NCI-H1417 treated with DMSO at 0.1 percent for 48 hours (cell line): ENCODE results near the gene INSR.
"Not testable (repeated sequence)": the region's sequence is repeated elsewhere in the genome, so short reads cannot be mapped to it uniquely, and the experiment has no call there.

Experiments used
- DNase-seq: peaks from one replicate; lab custom pipeline; 2025; lab: John Stamatoyannopoulos, UW

INSR gene

DNA sequence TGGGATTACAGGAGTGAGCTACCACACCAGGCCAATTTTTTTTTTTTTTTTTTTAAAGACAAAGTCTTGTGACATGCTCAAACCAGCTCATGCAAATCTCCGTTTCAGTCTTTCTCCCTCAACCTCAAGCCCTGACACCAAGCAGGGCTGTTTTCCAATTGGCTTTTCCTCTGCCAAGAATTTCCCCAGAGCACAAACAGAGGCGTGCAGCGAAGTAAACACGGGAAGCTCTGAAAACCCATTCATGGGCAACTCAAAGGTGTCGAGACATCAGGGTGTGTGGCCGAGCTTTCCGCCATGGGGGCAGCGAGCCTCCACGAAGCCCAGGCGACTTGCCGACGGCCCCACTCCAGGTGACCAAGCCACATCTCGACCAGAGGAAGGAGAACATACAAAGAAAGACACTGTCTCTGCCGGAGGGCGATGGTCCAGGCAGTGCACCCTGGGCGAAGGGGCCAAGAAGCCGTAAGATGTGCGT lies 70.0 kb downstream of the INSR start:
- DNase-seq, result no peak

DNA sequence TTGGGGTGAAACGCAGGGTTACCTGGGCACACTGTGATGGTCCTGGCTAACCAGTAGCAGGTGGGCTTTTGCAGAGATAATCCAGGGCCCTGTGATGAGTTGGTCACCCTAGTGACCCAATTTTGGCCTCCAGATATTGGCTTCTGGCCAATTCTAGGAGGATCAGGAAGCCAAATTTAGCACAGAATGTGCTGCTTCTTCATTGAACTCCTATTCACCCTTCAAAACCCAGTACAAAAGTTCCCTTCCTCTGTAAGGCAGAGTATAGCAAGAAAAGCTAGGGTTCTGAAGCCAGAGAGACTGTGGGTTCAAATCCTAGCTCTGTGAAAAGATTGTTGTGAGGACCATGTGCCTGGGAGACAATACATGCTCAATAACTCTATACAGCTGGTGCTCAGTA lies 70.8 kb downstream of the INSR start:
- DNase-seq, result no peak

DNA sequence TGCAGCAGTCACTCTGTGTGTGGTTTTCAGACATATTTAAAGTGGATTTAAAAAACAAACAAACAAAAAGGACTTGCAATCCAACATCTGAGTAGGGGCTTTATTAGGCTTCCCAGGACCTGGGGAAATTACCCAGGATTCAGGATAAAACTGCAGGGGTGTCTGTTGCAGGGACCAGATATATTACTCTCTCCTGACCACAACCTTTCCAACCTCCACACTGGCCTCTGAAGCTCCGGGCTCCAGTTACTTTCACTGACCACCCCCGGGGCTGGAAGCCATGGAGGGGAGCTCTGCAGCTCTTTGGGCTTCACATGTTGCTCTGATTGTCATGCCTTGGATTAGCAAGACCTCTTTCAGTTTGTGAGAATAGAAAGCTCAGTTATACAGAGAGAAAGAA lies 75.2 kb downstream of the INSR start:
- no peak for DNase-seq

DNA sequence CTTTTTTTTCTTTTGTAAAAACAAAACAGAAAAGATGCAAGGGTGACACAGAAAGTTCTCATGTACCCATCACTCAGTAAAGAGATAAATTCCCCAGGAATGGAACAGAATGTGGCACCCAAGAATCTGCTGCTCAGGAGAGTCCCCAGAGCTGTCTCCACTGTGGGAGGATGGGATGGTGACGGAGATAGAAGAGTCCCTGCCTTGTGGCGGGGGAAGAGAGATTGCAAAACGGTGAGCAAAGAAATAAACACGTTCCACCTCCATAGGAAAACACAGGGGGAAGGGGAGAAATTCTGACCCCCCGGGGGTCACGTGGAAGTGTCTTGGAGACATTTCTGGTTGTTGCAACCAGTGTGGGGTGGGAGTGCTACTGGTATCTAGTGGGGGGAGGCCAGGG lies 76.4 kb downstream of the INSR start:
- DNase-seq, result no peak

DNA sequence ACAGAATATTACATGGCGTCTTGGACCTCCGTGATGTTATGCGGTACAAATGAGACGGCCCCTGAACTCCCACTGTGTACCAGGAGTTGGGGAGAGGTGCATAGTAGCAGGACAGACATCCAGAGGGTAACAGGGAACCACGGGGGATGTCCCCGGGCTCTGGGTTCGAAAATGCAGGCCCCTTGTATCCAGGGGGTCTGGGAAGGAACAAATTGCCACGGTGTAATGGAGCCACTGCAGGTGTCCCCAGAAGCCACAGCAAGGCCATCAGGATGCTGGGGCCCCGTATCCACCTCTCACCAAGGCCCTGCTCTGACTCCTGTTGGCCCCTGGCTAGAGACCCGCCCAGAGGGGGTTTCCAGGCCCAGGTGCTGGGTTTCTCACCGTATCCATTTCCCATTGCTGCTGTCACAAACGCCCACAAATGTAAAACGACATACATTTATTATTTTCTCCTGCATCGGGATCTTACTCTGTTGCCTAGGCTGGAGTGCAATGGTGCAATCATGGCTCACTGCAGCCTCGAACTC lies 77.8 kb downstream of the INSR start:
- DNase-seq, result no peak

DNA sequence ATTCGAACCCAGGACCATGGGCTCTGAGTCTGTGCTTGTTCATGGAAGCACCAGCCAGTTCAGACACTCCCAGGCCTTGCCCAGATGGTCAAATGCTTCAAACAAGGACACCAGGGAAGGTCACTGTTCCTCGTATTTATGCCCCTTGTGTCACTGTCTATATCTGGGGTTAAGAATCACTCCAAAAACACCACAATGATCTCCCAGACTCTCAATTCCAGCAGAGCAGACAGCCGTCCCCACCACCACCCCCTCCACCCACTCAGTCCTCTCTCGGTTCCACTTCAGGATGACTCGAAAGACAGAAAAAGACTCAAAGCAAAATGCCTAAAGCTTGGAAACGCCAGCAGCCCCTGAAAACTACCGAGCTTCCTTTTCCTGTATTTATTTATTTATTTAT lies 79.0 kb downstream of the INSR start:
- DNase-seq, result no peak

DNA sequence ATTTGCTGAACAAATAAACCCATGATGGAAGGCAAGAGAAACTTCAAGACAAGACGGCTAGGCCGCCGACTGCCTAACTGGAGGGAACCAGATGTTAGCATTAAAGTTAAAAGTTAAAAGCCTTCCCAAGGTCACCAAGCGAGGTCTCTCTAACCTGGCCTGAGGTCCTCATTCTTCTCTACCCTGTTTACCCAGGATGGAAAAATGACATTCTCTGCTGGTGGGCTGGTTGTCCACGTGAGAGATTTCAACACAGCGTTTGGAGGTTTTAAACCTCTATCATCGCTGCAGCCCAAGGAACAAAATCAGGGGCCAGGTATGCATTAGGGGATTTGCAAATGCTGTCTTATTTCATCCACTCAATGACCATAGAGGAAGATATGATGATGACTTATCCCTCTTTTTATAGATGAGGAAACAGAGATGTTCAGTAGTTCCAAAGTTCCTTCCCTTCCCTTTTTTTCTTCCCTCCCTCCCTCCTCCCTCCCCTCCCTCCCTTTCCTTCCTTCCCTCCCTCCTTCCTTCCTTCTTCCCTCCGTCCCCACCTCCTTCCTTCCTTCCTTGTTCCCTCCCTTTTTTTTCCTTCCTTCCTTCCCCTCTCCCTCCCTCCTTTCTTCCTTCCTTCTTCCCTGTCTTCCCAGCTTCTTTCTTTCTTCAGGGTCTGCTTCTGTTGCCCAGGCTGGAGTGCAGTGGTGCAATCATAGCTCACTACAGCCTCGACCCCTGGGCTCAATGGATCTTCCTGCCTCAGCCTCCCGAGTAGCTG lies 79.7 kb downstream of the INSR start:
- no peak for DNase-seq

DNA sequence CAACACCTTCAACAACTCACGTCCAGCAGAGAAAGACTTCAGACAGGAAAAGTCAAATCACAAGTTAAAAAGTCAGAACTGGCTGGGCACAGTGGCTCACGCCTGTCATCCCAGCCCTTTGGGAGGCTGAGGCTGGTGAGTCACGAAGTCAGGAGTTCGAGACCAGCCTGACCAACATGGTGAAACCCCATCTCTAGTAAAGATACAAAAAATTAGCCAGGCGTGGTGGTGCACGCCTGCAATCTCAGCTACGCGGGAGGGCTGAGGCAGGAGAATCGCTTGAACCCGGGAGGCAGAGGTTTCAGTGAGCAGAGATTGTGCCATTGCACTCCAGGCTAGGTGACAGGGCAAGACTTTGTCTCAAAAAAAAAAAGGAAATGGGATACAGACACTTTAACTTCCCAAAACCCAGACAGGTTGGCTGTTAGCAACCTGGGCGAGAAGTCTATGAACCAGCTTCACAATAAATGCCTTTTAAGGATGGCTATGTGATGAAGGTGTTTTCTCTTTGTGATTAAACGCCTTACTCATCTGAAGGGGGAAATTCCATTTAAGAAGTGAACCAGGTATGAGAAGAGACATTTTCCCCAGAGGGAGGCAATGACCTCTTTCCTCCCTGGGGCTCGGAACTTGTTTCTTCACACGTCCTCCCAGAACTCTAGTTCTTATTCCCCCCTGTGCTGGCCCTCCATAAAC lies 80.4 kb downstream of the INSR start:
- no peak for DNase-seq

DNA sequence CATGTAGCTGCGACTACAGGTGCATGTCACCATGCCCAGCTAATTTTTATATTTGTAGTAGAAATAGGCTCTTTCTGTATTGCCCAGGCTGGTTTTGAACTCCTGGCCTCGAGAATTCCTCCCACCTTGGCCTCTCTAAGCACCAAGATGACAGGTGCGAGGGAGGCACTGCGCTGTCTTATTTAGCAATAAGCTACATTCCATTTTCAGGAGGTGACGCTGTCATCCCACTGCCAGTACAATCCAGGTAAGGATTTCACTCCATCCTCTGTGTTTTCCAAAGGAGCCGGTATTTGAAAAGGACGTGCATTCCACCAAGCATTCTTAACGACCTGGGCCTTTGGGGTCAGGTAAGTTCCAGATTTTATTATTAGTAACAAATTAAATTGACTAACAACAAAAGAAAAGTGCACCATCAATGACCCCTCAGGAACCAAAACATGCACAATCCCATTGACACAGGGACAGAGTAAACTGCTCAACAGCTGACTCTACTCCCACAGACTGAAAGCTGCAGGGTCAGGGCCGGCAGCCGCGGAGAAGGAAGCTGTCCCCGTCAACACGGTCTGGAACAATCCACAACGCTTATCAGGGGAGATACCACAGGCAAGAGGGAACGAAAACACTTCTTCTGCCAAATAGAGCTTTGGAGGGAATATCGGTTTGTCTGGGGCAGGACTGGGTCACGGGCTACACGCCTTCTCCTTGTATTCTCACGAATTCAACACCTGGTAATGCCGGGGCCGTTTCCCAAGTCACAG lies 82.8 kb downstream of the INSR start:
- no peak for DNase-seq

DNA sequence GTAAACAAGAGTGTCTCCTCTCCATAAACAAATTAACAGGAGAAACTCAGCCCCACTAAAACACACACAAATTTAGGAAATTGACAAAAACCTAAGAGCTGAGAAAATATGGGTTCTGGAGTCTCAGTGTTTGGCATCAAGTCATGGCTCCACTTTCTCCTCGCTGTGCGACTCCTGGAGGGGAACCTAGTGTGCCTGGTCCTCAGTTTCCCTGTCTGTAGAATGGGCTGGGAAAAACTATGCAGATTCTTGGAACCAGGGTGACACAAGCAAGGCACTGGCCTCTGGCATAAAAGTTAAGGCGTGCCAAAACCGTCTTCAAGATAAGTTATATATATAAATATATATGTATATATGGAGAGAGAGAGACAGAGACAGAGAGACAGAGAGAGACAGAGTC lies 83.9 kb downstream of the INSR start:
- no peak for DNase-seq

DNA sequence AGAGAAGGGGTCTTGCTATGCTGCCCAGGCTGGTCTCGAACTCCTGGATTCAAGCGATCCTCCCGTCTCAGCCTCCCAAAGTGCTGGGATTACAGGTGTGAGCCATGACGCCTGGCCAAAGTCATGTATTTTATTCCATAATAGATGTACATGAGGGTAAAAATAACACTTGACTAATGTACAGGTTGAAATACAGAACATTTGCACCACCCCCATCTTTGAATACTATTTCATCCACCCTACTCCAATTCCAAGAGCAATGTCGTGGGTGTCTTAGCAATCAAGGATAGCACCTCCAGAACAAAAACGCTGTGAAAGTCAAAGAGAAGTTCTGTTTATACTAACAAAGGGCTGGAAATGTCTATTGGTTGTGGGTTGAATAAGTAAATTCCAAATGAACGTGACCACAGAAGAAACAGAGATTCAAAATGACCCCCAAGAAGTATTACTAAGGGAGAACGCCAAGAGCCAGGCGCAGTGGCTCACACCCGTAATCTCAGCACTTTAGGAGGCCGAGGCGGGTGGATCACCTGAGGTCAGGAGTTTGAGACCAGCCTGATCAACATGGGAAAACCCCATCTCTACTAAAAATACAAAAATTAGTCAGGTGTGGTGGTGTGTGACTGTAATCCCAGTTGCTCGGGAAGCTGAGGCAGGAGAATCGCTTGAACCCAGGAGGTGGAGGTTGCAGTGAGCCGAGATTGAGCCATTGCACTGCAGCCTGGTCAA lies 84.5 kb downstream of the INSR start:
- DNase-seq, result not testable (repeated sequence)

DNA sequence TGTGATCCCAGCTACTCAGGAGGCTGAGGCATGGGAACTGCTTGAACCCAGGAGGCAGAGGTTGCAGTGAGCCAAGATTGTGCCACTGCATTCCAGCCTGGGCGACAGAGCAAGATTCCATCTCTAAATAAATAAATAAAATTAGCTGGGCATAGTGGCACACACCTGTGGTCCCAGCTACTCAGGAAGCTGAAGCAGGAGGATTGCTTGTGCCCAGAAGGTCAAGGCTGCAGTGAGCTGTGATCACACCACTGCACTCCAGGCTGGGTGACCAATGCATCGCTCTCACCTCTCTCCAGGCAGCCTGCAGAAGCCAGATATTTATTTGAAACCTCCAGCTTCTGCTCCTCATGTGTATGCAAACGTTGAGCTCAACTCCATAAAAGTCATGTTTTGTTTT lies 85.2 kb downstream of the INSR start:
- DNase-seq, result not testable (repeated sequence)

DNA sequence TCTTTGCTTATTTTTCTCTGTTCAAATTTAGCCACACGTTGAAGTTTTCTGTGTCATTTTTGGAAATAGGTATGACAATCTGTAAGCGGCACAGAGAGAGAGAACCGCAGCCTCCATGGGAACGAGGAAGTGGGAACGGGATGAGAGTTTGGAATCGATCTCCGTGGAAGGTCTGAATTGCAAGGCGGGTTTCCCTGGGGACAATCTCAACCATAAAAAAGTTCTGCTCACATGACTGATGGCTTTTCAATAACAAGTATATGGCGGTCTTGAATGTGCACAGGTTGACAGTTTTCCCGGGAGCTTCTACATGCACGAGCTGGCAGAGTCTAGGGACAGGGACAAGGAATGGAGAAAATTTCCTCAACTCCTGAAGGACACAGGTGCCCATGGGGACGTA lies 90.9 kb downstream of the INSR start:
- no peak for DNase-seq

DNA sequence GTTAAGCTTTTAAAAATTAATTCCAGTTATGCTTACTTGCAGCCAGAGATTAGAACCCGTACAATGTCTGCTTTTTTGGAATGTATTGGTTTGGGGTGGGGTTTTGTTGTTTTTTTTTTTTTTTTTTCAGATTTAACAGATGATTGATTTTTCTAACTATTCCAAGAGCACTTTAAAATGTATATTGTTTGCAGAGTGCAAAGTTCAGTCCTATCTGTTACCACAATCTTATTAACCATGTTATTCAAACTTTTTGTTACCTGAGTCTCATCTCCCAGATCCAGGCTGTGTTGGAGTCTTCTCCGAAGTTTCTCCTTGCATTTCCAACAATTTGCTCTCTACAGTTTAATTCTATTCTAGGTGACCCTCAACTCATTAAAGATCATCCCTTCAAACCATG lies 91.3 kb downstream of the INSR start:
- DNase-seq, result no peak

DNA sequence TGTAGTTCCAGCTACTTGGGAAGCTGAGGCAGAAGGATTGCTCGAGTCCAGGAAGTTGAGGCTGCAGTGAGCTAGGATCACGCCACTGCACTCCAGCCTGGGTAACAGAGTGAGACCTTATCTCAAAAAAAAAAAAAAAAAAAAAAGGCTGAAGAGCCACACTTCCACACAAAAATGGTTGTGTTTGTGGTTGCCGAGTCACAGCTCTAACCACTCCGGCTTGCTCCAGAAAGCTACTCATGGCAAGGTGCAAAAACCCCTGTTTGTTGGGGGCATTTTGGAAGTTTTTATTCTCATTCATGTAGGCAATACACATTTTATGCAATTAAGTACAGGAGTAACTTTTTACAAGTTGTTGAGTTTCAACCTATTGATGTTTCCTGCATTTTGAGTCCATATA lies 93.5 kb downstream of the INSR start:
- DNase-seq, result no peak

DNA sequence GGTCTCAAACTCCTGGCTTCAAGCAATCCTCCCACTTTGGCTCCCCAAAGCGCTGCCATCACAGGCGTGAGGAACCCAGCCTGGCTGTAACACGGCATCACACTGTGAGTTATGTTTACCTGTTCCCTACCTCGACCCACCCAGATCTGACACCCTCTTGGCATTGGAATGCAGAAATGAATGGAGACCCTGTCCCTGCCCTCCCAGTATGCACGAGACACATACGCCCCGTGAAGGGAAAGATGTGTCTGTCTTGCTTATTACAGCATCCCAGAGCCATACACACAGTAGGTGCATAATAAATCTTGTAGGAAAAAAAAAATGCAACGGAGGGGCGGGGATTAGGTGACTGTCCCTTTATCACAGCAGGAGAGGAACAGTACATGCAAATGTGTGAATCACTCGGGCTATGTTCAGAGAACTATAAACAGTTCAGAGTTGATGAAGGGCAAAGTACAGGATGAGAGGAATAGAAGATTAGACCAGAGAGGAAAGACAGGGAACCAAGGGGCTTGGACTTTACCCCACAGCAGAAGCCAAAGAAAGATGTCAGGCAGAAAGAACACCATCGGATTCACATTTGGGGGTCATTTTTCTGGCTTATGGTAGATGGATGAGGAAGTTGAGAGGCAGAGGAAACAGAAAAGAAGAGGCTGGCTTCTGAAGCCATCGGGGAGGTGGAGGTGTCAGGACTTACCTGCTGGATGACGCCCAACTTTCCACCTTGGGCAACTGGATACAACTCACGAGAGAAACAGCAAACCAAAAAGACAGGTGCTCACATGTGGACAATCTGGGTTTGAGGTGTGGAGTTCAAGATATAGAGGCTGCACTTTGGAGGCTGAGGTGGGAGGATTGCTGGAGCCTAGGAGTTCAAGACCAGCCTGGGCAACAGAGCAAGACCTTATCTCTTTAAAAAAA lies 94.3 kb downstream of the INSR start:
- DNase-seq, result no peak

DNA sequence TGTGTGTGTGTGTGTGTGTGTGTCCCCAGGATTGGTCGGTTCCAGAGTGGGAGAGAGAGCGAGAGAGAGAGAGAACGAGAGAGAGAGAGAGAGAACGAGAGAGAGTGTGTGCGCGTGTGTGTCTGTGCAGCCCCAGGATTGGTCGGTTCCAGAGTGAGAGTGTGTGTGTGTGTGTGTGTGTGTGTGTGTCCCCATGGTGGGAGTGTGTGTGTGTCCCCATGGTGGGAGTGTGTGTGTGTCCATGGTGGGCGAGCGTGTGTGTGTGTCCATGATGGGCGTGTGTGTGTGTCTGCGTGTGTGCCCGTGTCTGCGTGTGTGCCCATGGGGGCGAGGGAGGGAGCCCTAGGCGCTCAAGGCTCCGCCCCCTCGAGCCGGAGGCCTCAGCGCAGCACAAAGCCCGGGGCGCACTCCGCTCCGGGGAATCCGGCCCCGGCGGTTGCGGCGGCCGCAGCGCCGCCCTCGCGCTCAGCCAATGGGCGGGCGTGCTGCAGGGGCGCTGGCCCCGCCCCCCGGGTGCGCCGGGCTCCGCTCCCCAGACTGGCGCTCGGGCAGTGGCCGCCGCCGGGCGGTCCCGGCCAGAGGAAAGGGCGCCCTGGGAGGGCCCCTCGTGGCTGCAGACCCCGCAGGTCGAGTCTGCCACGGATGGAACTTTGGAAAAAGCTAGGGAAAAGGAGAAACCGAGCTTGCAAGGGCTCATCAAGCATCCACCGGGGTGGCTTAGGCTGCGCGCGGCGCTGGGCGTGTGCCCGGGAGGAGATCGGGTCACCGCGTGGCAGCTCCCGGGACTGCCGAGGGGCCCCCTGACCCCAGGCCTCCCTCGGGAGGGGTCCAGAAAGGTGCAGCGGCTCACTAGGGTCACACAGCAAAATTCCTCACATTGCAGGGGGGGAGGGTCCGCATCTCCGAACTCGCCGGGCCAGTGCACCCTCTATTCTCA lies 96.2 kb downstream of the INSR start:
- DNase-seq, result peak; percentile 53

DNA sequence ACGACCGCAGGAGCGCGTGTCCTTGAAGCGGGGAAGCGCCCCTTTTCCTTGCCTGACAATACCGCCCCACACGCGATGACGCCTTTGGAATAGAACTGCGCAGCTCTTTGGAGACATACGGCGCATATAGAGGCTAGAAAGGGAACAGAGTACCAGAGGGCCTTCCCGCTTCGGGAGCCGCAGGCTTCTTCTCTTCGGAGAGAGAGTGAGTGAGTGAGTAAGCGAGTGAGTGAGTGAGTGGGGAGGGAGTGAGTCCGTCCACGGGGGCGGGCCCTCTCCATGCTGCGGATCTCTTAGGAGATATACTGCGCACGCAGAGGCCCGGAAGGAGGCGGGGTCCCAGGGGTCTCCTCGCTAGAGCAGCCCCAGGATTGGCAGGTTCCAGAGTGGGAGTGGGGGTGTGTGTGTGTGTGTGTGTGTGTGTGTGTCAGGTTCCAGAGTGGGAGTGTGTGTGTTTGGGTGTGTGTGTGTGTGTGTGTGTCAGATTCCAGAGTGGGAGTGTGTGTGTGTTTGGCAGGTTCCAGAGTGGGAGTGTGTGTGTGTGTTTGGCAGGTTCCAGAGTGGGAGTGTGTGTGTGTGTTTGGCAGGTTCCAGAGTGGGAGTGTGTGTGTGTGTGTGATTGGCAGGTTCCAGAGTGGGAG lies 97.0 kb downstream of the INSR start:
- DNase-seq, result no peak

DNA sequence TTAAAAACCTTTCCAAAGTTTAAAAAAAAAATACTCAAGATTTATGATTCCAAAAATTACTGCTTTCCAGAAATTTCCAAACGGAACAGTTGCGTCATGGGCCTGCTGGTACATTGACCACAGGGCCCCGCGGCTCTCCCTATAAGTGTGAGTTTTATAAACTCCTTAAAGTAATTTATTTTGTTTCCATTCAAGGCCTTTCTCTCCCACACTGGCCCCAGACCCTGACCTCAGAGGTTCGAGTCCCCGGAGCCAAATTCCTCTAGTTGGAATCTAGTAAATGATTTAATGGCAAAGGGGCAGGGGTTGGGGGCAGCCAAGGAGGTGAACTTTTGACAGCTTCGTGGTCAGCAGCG lies 97.5 kb downstream of the INSR start:
- no peak for DNase-seq
